GM20000 (cell line): ENCODE data around the gene LRRC26.

ENCODE experiments used
- DNase-seq: peaks from one replicate; pipeline ENCODE4 v3.0.0; 2012; ENCODE audit warnings: low spot score
- CTCF ChIP-seq: IDR thresholded peaks from 2 replicates; pipeline ENCODE4 v1.5.1; 2012; ENCODE audit warnings: mild to moderate bottlenecking, control low read depth; ENCODE audit errors: extremely low read depth, missing control alignments

Gene LRRC26

GRCh38 chr9:137169896-137170358 is at the start of gene LRRC26:
TSS of gene LRRC26 (minus strand) at chr9:137170051. CDS start at chr9:137169943, 108 bp downstream.
- no peak for DNase-seq
- no peak for TF ChIP-seq CTCF

- DNase-seq: no peak
- no peak for TF ChIP-seq CTCF
Observed at GRCh38 chr9:137218754-137219271, 49.0 kb upstream of the LRRC26 start.

- no peak for TF ChIP-seq CTCF
- DNase-seq: no peak
Observed at GRCh38 chr9:137218212-137218753, 48.4 kb upstream of the LRRC26 start.

GRCh38 chr9:137217276-137218211 is 47.7 kb upstream of the LRRC26 start:
- TF ChIP-seq CTCF: no peak
- DNase-seq: no peak

GRCh38 chr9:137216188-137216965 is 46.5 kb upstream of the LRRC26 start:
- no peak for TF ChIP-seq CTCF
- no peak for DNase-seq

GRCh38 chr9:137215196-137215986 is 45.5 kb upstream of the LRRC26 start:
- DNase-seq: no peak
- no peak for TF ChIP-seq CTCF
